ENCODE results near the gene S100A3. TPM values are rescaled to one million over a fixed set of nuclear protein-coding genes. Genes with fewer than 3 reads are reported as not detected.

S100A3 gene
- total RNA-seq, 1 donor from 2014 or later: not detected

DNA sequence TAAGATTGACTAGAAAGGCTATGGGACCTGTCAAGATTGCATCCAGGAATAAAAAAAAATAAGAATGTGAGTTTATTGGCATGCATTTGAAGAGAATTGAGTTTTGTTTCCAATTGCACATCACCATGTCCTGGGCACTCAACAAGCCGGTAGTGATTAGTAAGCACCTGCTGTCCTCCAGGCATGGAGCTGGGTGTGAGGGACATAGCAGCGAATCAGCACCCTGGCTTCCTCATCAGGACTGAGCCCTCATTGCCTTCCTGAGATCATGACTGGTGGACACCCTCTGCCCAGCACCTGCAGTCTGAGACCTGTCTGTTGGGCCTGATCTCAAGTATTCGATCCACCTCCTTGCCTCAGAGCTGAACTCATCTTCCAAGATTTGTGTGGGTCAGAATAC lies 40.0 kb downstream of the S100A3 start:
- no peak for DNase-seq

DNA sequence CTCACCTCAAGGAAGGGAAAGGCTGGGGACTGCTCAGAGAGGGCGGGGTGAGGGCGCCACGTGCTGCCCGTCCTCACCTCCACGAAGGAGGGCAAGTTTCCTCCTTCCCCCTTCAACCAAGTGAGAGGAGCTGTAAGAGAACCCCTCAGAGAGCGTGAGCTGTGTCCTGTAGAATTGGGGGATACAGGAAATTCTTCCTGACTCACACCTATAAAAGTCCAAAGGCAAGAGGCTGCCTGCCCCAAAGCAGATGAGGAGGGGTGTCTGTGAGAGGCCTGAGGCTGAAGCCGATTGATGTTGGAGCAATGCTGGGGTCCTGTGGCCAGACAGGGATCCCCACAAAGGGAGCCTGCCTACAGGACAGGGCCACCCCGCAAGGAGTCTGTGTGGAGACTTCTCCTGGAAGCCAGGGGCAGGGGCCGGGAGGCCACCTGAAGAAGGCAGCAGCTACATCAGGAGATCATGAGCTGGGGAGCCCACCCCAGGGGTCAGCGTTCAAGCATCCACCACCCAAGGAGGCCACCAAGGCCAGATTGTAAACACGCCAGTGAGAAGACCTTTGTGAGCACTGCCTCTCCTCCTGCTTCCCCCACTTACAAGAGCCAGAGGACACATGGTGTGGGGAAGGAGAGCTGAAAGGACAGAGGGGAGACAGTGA lies 41.0 kb downstream of the S100A3 start:
- no peak for DNase-seq

DNA sequence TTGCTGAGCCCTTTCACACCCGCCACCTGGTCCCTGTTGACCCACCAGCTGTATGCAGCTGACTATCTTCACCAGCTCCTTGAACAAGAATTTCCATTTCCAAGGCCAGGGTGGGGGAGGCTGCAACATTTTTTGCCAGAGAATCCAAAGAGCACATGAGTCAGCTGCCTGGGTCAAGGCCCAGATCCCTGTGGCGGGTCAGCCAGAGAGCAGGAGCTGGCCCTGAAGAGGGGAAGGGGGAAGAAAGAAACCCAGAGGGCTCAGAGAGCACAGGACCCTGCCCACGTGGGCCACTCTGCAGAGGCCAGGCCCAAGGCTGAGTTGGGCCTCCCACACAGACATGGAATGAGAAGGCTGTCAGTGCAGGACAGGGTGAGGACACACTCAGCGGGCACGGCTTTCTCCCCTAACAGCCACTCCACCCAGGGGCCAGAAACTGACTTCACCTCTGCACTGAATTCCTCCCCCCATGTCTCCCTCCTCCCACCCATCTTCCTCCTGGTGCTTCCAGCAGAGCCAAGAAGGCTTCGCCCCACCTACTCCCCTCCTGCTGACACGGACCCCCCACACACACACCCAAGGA lies 42.1 kb downstream of the S100A3 start:
- DNase-seq: no peak

DNA sequence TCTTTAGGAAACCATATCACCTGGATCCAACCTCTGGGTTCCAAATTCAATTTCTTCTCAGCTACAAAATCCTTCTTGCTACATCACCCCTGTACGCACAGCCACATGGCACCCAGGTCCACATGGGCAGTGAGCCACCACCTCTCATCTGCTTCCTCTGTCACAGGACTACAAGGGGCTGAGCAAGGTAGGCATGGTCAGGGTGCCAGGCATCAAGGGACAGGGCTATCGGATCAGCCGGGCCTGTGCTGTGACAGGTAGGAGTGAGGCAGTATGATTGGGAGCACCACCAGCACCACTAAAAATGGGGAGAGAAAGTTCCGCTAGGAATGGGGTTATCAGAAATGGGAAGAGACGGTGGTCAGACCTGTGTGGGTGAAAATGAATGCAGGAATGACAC lies 42.7 kb downstream of the S100A3 start:
- DNase-seq: no peak

DNA sequence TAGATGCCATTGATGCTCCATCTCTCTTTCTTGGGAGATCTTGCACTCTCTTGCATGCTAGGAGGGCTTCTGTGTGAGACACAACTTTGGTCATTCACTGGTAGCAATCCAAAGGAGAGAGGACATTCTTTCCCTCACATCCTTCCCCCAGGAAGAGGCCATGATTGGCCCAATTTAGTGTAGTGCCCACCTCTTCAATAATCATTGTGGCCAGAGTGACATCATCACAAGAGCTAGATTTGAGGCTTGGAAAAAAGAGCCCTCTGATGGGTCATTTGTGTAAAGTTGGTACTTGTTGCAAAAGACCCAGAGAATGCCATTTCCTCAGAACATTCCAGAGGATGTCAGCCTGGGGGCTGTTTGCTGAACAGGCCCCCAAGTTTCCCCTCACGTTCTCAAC lies 43.5 kb downstream of the S100A3 start:
- DNase-seq: no peak

DNA sequence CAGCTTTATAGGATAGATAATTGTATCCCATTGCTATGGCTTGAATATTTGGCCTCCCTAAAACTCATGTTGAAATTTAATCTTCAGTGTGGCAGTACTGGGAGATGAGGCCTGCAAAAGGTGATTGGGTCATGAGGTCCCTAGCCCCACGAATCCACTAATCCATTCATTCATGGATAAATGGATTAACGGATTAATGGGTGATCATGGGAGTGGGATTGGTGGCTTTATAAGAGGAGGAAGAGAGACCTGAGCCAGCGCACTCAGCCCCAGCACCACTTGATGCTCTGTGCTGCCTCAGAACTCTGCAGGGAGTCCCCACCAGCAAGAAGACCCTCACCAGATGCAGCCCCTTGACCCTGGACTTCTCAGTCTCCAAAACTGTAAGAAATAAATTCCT lies 45.3 kb downstream of the S100A3 start:
- DNase-seq: no peak

DNA sequence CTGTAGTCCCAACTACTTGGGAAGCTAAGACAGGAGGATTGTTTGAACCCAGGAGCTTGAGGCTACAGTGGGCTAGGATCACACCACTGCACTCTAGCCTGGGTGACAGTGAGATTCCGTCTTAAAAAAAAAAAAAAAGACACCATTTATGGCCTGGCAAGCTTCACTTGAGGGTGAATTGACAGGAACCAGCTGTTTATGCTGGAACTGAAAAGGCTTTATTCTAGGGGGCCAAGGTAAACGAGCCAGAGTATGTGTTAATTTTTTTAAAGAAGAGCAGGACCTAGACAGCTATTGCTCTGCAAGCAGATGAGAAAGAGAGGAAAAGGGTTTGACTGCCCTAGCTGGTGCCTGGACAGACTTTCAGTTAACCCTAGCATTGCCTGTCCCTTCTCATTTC lies 50.3 kb downstream of the S100A3 start:
- no peak for DNase-seq

Other genes starting within 250 kb of the S100A3 start
- not detected for gene PGLYRP3, start 236.3 kb downstream of the S100A3 start, total RNA-seq
- not detected for gene PGLYRP4, start 200.4 kb downstream of the S100A3 start, total RNA-seq
- 26.5 TPM for gene S100A9, start 191.4 kb downstream of the S100A3 start, total RNA-seq
- 4.1 TPM for gene S100A12, start 173.6 kb downstream of the S100A3 start, total RNA-seq
- 3.9 TPM for gene S100A8, start 158.2 kb downstream of the S100A3 start, total RNA-seq
- gene S100A7A, start 132.7 kb downstream of the S100A3 start, total RNA-seq: not detected
- not detected for gene S100A7, start 88.6 kb downstream of the S100A3 start, total RNA-seq
- gene S100A6, start 13.3 kb downstream of the S100A3 start, total RNA-seq: 9.2 TPM
- not detected for gene S100A5, start 8.3 kb downstream of the S100A3 start, total RNA-seq
- gene S100A4, start 3.5 kb downstream of the S100A3 start, total RNA-seq: 0.62 TPM
- not detected for gene S100A2, start 16.6 kb upstream of the S100A3 start, total RNA-seq
- 13.3 TPM for gene S100A16, start 63.9 kb upstream of the S100A3 start, total RNA-seq
- 0.47 TPM for gene S100A14, start 67.1 kb upstream of the S100A3 start, total RNA-seq
- 5.3 TPM for gene S100A13, start 78.2 kb upstream of the S100A3 start, total RNA-seq
- gene S100A1, start 79.2 kb upstream of the S100A3 start, total RNA-seq: 0.47 TPM
- 77.0 TPM for gene CHTOP, start 84.8 kb upstream of the S100A3 start, total RNA-seq
- 36.3 TPM for gene SNAPIN, start 109.4 kb upstream of the S100A3 start, total RNA-seq
- 177 TPM for gene ILF2, start 121.7 kb upstream of the S100A3 start, total RNA-seq
- gene NPR1, start 129.4 kb upstream of the S100A3 start, total RNA-seq: 0.16 TPM
- gene INTS3, start 178.8 kb upstream of the S100A3 start, total RNA-seq: 33.2 TPM
- gene SLC27A3, start 226.1 kb upstream of the S100A3 start, total RNA-seq: 14.5 TPM